Astrocyte (in vitro differentiated cells and primary cell): ENCODE results near the gene MGAT3.

Experiments
- CTCF ChIP-seq: IDR thresholded peaks from 2 replicates; pipeline ENCODE4 v1.5.1; 2011; ENCODE audit warnings: low read depth, mild to moderate bottlenecking, inconsistent platforms, low read length, moderate library complexity; ENCODE audit not compliant: insufficient read depth
- EZH2 ChIP-seq: IDR thresholded peaks from 2 replicates; pipeline ENCODE4 v1.6.1; 2012; ENCODE audit warnings: mild to moderate bottlenecking, low read length, inconsistent platforms; ENCODE audit not compliant: insufficient read depth

GRCh38 chr22:39433476-39434242 lies 23.2 kb upstream of the MGAT3 start:
- TF ChIP-seq CTCF (no peak), EZH2 (no peak)
